ENCODE data around the gene ELAPOR2. TPM values are rescaled to one million over a fixed set of nuclear protein-coding genes. Genes with fewer than 3 reads are reported as not detected.
A peak's percentile ranks its signal among the peaks of the same experiment; 100 is the strongest.

Gene ELAPOR2
- total and polyA plus RNA-seq, 9 of the 15 experiments (the other 6 are each of a cell fraction or from before 2014, with no cell fraction given): 9.2 to 72.0 (median 35.0) TPM

- TF ChIP-seq ARID3B (CRISPR knock-in tag; IDR thresholded peaks at IDR 0.05; ENCODE audit: borderline replicate concordance) (0 out of 2 replicates have a peak, but pooled peaks have one; percentile 51), EGR1 (conservative IDR thresholded peaks at IDR 0.05) (peak; percentile 74), C11orf30 (IDR thresholded peaks at IDR 0.05; ENCODE audit: low read depth) (peak; percentile 42; the same call in 1 of the 2 replicates), NKRF (IDR thresholded peaks at IDR 0.05; ENCODE audit: borderline replicate concordance) (peak; percentile 70), PKNOX1 (IDR thresholded peaks at IDR 0.05) (peak; percentile 59), NBN (IDR thresholded peaks at IDR 0.05; ENCODE audit: low read depth) (peak; percentile 45; the same call in 1 of the 2 replicates), TAF9B (IDR thresholded peaks at IDR 0.05; ENCODE audit: partially characterized antibody) (peak; percentile 92), ZSCAN29 (IDR thresholded peaks at IDR 0.05) (peak; percentile 78; the same call in 1 of the 2 replicates), ZNF316 (IDR thresholded peaks at IDR 0.05) (0 out of 2 replicates have a peak, but pooled peaks have one; percentile 1), HDAC3 (IDR thresholded peaks at IDR 0.05; ENCODE audit: borderline replicate concordance, partially characterized antibody) (peak; percentile 11), ZNF165 (CRISPR knock-in tag; IDR thresholded peaks at IDR 0.05; ENCODE audit: borderline replicate concordance) (peak; percentile 13; the same call in 1 of the 2 replicates), ZNF318 (IDR thresholded peaks at IDR 0.05; ENCODE audit: borderline replicate concordance in 1 of 2, low read depth in 1 of 2) (peak in 1 of 2 experiments; percentile 47; a peak in 1 of 4 replicates)
Observed at GRCh38 chr7:87039691-87040299, 19.7 kb downstream of the ELAPOR2 start (continued).

All from K562 (cell line).